HEK293 (cell line): Measurements from ENCODE around the gene HDAC1.

Source experiments
- OVOL3 ChIP-seq: fragments of 450-650 bp; formaldehyde crosslinking; IDR thresholded peaks from 2 replicates; pipeline ENCODE4 v1.5.1; 2016; ENCODE audit warnings: missing biosample characterization, missing genetic modification characterization
- PRDM1 ChIP-seq: fragments of 450-650 bp; formaldehyde crosslinking; IDR thresholded peaks from 2 replicates; pipeline ENCODE4; 2016; ENCODE audit warnings: missing biosample characterization, missing genetic modification characterization
- SCRT1 ChIP-seq: fragments of 450-650 bp; formaldehyde crosslinking; IDR thresholded peaks from 2 replicates; pipeline ENCODE4 v1.5.1; 2016; ENCODE audit warnings: missing biosample characterization, missing genetic modification characterization, borderline replicate concordance
- SP3 ChIP-seq: fragments of 450-650 bp; formaldehyde crosslinking; IDR thresholded peaks from 2 replicates; pipeline ENCODE4 v1.5.1; 2016; ENCODE audit warnings: missing biosample characterization, missing genetic modification characterization
- TCF7L2 ChIP-seq: IDR thresholded peaks from 2 replicates; pipeline ENCODE4 v1.6.1; 2011; ENCODE audit warnings: low read depth, mild to moderate bottlenecking, inconsistent platforms, low read length, moderate library complexity, borderline replicate concordance
- WT1 ChIP-seq: fragments of 450-650 bp; formaldehyde crosslinking; IDR thresholded peaks from 2 replicates; pipeline ENCODE4 v1.5.1; 2016; ENCODE audit warnings: missing biosample characterization, missing genetic modification characterization
- ZNF10 ChIP-seq: fragments of 450-650 bp; formaldehyde crosslinking; IDR thresholded peaks from 2 replicates; pipeline ENCODE4 v1.5.1; 2017; ENCODE audit warnings: missing biosample characterization, missing genetic modification characterization
- ZNF157 ChIP-seq: fragments of 450-650 bp; formaldehyde crosslinking; IDR thresholded peaks from 2 replicates; pipeline ENCODE4 v1.5.1; 2016; ENCODE audit warnings: missing biosample characterization, missing genetic modification characterization
- ZNF211 ChIP-seq: fragments of 450-650 bp; formaldehyde crosslinking; IDR thresholded peaks from 2 replicates; pipeline ENCODE4 v1.5.1; 2016; ENCODE audit warnings: low read depth, missing biosample characterization, missing genetic modification characterization
- ZNF248 ChIP-seq: fragments of 450-650 bp; formaldehyde crosslinking; IDR thresholded peaks from 2 replicates; pipeline ENCODE4 v1.5.1; 2017; ENCODE audit warnings: missing biosample characterization, missing genetic modification characterization
- ZNF530 ChIP-seq: fragments of 450-650 bp; formaldehyde crosslinking; IDR thresholded peaks from 2 replicates; pipeline ENCODE4 v1.5.1; 2016; ENCODE audit warnings: low read depth, missing biosample characterization, missing genetic modification characterization
- ZNF626 ChIP-seq: fragments of 450-650 bp; sonication (Bioruptor Pico); formaldehyde crosslinking; IDR thresholded peaks from 2 replicates; pipeline ENCODE4 v1.5.1; 2018; ENCODE audit warnings: missing biosample characterization, missing genetic modification characterization, inconsistent platforms
- ZNF654 ChIP-seq: fragments of 450-650 bp; formaldehyde crosslinking; IDR thresholded peaks from 2 replicates; pipeline ENCODE4 v1.5.1; 2016; ENCODE audit warnings: low read depth, missing biosample characterization, missing genetic modification characterization
- ZNF701 ChIP-seq: fragments of 450-650 bp; formaldehyde crosslinking; IDR thresholded peaks from 2 replicates; pipeline ENCODE4 v1.5.1; 2016; ENCODE audit warnings: missing biosample characterization, missing genetic modification characterization
- TF ChIP-seq, protein P1 (sequence below): fragments of 450-650 bp; formaldehyde crosslinking; IDR thresholded peaks from 2 replicates; pipeline ENCODE4 v1.5.1; 2016; ENCODE audit warnings: missing biosample characterization, missing genetic modification characterization, borderline replicate concordance
- TF ChIP-seq, protein P2 (sequence below): fragments of 450-650 bp; formaldehyde crosslinking; IDR thresholded peaks from 2 replicates; pipeline ENCODE4 v1.5.1; 2016; ENCODE audit warnings: missing biosample characterization, missing genetic modification characterization
- TF ChIP-seq, protein P3 (sequence below): fragments of 450-650 bp; formaldehyde crosslinking; IDR thresholded peaks from 2 replicates; pipeline ENCODE4 v1.5.1; 2016; ENCODE audit warnings: missing biosample characterization, missing genetic modification characterization
- TF ChIP-seq, protein P4 (sequence below): fragments of 450-650 bp; formaldehyde crosslinking; conservative IDR thresholded peaks from 2 replicates; pipeline ENCODE4 v1.5.1; 2016; ENCODE audit warnings: low read depth, missing biosample characterization, missing genetic modification characterization
- TF ChIP-seq, protein P5 (sequence below): fragments of 450-650 bp; IDR thresholded peaks from 2 replicates; pipeline ENCODE4 v1.5.1; 2018; ENCODE audit warnings: missing biosample characterization, missing genetic modification characterization
- TF ChIP-seq, protein P6 (sequence below): fragments of 450-650 bp; formaldehyde crosslinking; optimal IDR thresholded peaks from 2 replicates; pipeline ENCODE3; 2016; ENCODE audit warnings: missing biosample characterization, mild to moderate bottlenecking, missing genetic modification characterization

The HDAC1 gene

DNA sequence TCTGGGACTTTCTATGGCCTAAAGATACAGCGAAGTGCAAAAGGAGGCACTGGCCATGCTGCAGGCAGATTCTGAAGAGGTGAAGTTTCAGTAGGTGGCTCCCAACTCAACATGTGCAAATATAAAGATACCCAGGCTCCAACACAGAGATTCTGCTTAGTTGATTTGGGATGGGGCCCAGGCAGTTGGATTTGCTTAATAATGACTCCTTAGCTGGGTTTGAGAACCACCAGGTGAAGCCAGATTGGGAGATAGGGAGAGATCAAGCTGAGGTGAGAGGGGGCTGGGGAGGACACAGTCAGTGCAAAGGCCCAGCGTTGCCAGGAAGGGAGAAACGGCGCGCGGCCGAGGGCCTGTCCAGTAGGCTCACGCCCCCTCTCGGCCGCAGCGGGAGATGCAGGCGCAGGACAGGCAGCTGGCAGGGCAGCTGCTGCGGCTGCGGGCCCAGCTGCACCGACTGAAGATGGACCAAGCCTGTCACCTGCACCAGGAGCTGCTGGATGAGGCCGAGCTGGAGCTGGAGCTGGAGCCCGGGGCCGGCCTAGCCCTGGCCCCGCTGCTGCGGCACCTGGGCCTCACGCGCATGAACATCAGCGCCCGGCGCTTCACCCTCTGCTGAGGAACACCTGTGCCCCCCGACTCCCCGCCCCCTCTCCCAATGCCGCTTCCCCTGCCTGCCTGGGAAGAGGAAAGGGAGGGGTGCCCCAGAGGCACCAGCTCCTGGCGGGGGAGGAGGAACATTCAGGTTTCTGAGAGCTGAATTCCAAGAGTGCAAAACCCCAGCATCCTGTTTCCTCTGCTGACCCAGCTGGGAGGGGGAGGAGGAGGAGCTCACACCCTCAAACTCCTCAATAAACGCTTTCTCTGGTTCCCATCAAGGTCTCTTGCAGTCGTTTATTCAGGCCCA lies 43.6 kb upstream of the HDAC1 start (continued):
- TF ChIP-seq, protein P1, sequence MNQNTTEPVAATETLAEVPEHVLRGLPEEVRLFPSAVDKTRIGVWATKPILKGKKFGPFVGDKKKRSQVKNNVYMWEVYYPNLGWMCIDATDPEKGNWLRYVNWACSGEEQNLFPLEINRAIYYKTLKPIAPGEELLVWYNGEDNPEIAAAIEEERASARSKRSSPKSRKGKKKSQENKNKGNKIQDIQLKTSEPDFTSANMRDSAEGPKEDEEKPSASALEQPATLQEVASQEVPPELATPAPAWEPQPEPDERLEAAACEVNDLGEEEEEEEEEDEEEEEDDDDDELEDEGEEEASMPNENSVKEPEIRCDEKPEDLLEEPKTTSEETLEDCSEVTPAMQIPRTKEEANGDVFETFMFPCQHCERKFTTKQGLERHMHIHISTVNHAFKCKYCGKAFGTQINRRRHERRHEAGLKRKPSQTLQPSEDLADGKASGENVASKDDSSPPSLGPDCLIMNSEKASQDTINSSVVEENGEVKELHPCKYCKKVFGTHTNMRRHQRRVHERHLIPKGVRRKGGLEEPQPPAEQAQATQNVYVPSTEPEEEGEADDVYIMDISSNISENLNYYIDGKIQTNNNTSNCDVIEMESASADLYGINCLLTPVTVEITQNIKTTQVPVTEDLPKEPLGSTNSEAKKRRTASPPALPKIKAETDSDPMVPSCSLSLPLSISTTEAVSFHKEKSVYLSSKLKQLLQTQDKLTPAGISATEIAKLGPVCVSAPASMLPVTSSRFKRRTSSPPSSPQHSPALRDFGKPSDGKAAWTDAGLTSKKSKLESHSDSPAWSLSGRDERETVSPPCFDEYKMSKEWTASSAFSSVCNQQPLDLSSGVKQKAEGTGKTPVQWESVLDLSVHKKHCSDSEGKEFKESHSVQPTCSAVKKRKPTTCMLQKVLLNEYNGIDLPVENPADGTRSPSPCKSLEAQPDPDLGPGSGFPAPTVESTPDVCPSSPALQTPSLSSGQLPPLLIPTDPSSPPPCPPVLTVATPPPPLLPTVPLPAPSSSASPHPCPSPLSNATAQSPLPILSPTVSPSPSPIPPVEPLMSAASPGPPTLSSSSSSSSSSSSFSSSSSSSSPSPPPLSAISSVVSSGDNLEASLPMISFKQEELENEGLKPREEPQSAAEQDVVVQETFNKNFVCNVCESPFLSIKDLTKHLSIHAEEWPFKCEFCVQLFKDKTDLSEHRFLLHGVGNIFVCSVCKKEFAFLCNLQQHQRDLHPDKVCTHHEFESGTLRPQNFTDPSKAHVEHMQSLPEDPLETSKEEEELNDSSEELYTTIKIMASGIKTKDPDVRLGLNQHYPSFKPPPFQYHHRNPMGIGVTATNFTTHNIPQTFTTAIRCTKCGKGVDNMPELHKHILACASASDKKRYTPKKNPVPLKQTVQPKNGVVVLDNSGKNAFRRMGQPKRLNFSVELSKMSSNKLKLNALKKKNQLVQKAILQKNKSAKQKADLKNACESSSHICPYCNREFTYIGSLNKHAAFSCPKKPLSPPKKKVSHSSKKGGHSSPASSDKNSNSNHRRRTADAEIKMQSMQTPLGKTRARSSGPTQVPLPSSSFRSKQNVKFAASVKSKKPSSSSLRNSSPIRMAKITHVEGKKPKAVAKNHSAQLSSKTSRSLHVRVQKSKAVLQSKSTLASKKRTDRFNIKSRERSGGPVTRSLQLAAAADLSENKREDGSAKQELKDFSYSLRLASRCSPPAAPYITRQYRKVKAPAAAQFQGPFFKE (tag by site-specific recombination) = no peak
- TF ChIP-seq WT1 (tag by site-specific recombination) (0 out of 2 replicates have a peak, but pooled peaks have one; percentile 15), PRDM1 (tag by site-specific recombination) (no peak), ZNF530 (tag by site-specific recombination) (no peak), ZNF10 (tag by site-specific recombination) (peak; percentile 51; the same call in 1 of the 2 replicates), SCRT1 (tag by site-specific recombination) (no peak), TCF7L2 (no peak), ZNF701 (tag by site-specific recombination) (no peak), ZNF626 (tag by site-specific recombination) (no peak), OVOL3 (tag by site-specific recombination) (no peak), ZNF248 (tag by site-specific recombination) (no peak), ZNF654 (tag by site-specific recombination) (no peak), ZNF211 (tag by site-specific recombination) (no peak), ZNF157 (tag by site-specific recombination) (no peak), SP3 (tag by site-specific recombination) (0 out of 2 replicates have a peak, but pooled peaks have one; percentile 16)
- TF ChIP-seq, protein P2, sequence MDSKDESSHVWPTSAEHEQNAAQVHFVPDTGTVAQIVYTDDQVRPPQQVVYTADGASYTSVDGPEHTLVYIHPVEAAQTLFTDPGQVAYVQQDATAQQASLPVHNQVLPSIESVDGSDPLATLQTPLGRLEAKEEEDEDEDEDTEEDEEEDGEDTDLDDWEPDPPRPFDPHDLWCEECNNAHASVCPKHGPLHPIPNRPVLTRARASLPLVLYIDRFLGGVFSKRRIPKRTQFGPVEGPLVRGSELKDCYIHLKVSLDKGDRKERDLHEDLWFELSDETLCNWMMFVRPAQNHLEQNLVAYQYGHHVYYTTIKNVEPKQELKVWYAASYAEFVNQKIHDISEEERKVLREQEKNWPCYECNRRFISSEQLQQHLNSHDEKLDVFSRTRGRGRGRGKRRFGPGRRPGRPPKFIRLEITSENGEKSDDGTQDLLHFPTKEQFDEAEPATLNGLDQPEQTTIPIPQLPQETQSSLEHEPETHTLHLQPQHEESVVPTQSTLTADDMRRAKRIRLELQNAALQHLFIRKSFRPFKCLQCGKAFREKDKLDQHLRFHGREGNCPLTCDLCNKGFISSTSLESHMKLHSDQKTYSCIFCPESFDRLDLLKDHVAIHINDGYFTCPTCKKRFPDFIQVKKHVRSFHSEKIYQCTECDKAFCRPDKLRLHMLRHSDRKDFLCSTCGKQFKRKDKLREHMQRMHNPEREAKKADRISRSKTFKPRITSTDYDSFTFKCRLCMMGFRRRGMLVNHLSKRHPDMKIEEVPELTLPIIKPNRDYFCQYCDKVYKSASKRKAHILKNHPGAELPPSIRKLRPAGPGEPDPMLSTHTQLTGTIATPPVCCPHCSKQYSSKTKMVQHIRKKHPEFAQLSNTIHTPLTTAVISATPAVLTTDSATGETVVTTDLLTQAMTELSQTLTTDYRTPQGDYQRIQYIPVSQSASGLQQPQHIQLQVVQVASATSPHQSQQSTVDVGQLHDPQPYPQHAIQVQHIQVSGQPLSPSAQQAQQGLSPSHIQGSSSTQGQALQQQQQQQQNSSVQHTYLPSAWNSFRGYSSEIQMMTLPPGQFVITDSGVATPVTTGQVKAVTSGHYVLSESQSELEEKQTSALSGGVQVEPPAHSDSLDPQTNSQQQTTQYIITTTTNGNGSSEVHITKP (tag by site-specific recombination) = peak; percentile 63
- TF ChIP-seq, protein P3, sequence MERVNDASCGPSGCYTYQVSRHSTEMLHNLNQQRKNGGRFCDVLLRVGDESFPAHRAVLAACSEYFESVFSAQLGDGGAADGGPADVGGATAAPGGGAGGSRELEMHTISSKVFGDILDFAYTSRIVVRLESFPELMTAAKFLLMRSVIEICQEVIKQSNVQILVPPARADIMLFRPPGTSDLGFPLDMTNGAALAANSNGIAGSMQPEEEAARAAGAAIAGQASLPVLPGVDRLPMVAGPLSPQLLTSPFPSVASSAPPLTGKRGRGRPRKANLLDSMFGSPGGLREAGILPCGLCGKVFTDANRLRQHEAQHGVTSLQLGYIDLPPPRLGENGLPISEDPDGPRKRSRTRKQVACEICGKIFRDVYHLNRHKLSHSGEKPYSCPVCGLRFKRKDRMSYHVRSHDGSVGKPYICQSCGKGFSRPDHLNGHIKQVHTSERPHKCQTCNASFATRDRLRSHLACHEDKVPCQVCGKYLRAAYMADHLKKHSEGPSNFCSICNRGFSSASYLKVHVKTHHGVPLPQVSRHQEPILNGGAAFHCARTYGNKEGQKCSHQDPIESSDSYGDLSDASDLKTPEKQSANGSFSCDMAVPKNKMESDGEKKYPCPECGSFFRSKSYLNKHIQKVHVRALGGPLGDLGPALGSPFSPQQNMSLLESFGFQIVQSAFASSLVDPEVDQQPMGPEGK (tag by site-specific recombination) = peak; percentile 87
- TF ChIP-seq, protein P4, sequence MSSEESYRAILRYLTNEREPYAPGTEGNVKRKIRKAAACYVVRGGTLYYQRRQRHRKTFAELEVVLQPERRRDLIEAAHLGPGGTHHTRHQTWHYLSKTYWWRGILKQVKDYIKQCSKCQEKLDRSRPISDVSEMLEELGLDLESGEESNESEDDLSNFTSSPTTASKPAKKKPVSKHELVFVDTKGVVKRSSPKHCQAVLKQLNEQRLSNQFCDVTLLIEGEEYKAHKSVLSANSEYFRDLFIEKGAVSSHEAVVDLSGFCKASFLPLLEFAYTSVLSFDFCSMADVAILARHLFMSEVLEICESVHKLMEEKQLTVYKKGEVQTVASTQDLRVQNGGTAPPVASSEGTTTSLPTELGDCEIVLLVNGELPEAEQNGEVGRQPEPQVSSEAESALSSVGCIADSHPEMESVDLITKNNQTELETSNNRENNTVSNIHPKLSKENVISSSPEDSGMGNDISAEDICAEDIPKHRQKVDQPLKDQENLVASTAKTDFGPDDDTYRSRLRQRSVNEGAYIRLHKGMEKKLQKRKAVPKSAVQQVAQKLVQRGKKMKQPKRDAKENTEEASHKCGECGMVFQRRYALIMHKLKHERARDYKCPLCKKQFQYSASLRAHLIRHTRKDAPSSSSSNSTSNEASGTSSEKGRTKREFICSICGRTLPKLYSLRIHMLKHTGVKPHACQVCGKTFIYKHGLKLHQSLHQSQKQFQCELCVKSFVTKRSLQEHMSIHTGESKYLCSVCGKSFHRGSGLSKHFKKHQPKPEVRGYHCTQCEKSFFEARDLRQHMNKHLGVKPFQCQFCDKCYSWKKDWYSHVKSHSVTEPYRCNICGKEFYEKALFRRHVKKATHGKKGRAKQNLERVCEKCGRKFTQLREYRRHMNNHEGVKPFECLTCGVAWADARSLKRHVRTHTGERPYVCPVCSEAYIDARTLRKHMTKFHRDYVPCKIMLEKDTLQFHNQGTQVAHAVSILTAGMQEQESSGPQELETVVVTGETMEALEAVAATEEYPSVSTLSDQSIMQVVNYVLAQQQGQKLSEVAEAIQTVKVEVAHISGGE (tag by site-specific recombination) = no peak
- TF ChIP-seq, protein P5, sequence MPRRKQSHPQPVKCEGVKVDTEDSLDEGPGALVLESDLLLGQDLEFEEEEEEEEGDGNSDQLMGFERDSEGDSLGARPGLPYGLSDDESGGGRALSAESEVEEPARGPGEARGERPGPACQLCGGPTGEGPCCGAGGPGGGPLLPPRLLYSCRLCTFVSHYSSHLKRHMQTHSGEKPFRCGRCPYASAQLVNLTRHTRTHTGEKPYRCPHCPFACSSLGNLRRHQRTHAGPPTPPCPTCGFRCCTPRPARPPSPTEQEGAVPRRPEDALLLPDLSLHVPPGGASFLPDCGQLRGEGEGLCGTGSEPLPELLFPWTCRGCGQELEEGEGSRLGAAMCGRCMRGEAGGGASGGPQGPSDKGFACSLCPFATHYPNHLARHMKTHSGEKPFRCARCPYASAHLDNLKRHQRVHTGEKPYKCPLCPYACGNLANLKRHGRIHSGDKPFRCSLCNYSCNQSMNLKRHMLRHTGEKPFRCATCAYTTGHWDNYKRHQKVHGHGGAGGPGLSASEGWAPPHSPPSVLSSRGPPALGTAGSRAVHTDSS = no peak
- TF ChIP-seq, protein P6, sequence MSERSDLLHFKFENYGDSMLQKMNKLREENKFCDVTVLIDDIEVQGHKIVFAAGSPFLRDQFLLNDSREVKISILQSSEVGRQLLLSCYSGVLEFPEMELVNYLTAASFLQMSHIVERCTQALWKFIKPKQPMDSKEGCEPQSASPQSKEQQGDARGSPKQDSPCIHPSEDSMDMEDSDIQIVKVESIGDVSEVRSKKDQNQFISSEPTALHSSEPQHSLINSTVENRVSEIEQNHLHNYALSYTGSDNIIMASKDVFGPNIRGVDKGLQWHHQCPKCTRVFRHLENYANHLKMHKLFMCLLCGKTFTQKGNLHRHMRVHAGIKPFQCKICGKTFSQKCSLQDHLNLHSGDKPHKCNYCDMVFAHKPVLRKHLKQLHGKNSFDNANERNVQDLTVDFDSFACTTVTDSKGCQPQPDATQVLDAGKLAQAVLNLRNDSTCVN (tag by site-specific recombination) = peak; percentile 63
